NAMALWA (cell line): Measurements from ENCODE around the gene RNASE12.
A peak's percentile ranks its signal among the peaks of the same experiment; 100 is the strongest.
"Not testable (repeated sequence)": the region's sequence is repeated elsewhere in the genome, so short reads cannot be mapped to it uniquely, and the experiment has no call there.

Experiments
- DNase-seq: peaks from one replicate; pipeline ENCODE4 v3.0.0-alpha.2; 2015; ENCODE audit warnings: low spot score

Gene RNASE12

GRCh38 chr14:20580242-20580641 is 10.9 kb downstream of the RNASE12 start:
- DNase-seq, result no peak

GRCh38 chr14:20578784-20579502 is 12.2 kb downstream of the RNASE12 start:
- no peak for DNase-seq

- DNase-seq, result no peak
These were observed 12.9 kb downstream of the RNASE12 start for GRCh38 chr14:20578325-20578724.

GRCh38 chr14:20572382-20572990 is 18.7 kb downstream of the RNASE12 start:
- not testable (repeated sequence) for DNase-seq

- not testable (repeated sequence) for DNase-seq
These were observed 20.5 kb downstream of the RNASE12 start for GRCh38 chr14:20570720-20571119.

- DNase-seq, result not testable (repeated sequence)
These were observed 21.3 kb downstream of the RNASE12 start for GRCh38 chr14:20569865-20570264.

- DNase-seq, result no peak
These were observed 22.1 kb downstream of the RNASE12 start for GRCh38 chr14:20569066-20569465.

- no peak for DNase-seq
These were observed 22.8 kb downstream of the RNASE12 start for GRCh38 chr14:20568393-20568792.

- DNase-seq, result not testable (repeated sequence)
These were observed 24.0 kb downstream of the RNASE12 start for GRCh38 chr14:20567199-20567598.

GRCh38 chr14:20564501-20564997 is 26.6 kb downstream of the RNASE12 start:
- DNase-seq, result no peak

GRCh38 chr14:20563971-20564370 is 27.2 kb downstream of the RNASE12 start:
- DNase-seq, result no peak

GRCh38 chr14:20560961-20561360 is 30.2 kb downstream of the RNASE12 start, which contains the start of gene RNASE9:
Gene RNASE9 (minus strand): TSS chr14:20561047.
- peak; percentile 30 for DNase-seq

- DNase-seq, result no peak
These were observed 31.7 kb downstream of the RNASE12 start for GRCh38 chr14:20559461-20559904.

GRCh38 chr14:20557212-20557542 is 34.0 kb downstream of the RNASE12 start:
- DNase-seq, result no peak

- no peak for DNase-seq
These were observed 34.5 kb downstream of the RNASE12 start for GRCh38 chr14:20556500-20557211.

- DNase-seq, result no peak
These were observed 35.3 kb downstream of the RNASE12 start for GRCh38 chr14:20555845-20556244.

GRCh38 chr14:20553024-20553423 is 38.2 kb downstream of the RNASE12 start:
- no peak for DNase-seq

- DNase-seq, result no peak
These were observed 39.6 kb downstream of the RNASE12 start for GRCh38 chr14:20551606-20552005.

- no peak for DNase-seq
These were observed 40.2 kb downstream of the RNASE12 start for GRCh38 chr14:20550926-20551325.

GRCh38 chr14:20548414-20549158 is 42.6 kb downstream of the RNASE12 start:
- no peak for DNase-seq

GRCh38 chr14:20546877-20547276 is 44.3 kb downstream of the RNASE12 start:
- DNase-seq, result no peak
